K562 (cell line): ENCODE measurements around the gene TKTL1. TPM values are rescaled to one million over a fixed set of nuclear protein-coding genes. Genes with fewer than 3 reads are reported as not detected.

Experiments used
- ATF7 ChIP-seq: fragments of 450-650 bp; IDR thresholded peaks from 2 replicates; pipeline ENCODE4 v1.7.1; 2014; ENCODE audit warnings: mild to moderate bottlenecking, moderate library complexity
- BCL6 ChIP-seq: fragments of 250-450 bp; sonication (Bioruptor Pico); IDR thresholded peaks from 2 replicates; pipeline ENCODE4 v1.4.0; 2020
- BRD9 ChIP-seq: fragments of 450-650 bp; IDR thresholded peaks from 2 replicates; pipeline ENCODE4 v1.6.1; 2018; ENCODE audit warnings: low read depth; ENCODE audit not compliant: partially characterized antibody
- C11orf30 ChIP-seq: fragments of 450-650 bp; IDR thresholded peaks from 2 replicates; pipeline ENCODE4 v1.6.1; 2016; ENCODE audit warnings: low read depth, mild to moderate bottlenecking
- ELK3 ChIP-seq: fragments of 450-650 bp; formaldehyde crosslinking; IDR thresholded peaks from 2 replicates; pipeline ENCODE4 v1.4.0; 2020; ENCODE audit warnings: mild to moderate bottlenecking
- EP400 ChIP-seq: fragments of 450-650 bp; IDR thresholded peaks from 2 replicates; pipeline ENCODE4 v1.6.1; 2017; ENCODE audit warnings: antibody characterized with exemption, mild to moderate bottlenecking, moderate library complexity
- GABPB1 ChIP-seq: sonication (generic); formaldehyde crosslinking; IDR thresholded peaks from 2 replicates; pipeline ENCODE4 v1.8.0; 2022; ENCODE audit warnings: mild to moderate bottlenecking, missing genetic modification reagents
- HMGN3 ChIP-seq: IDR thresholded peaks from 2 replicates; pipeline ENCODE4 v1.6.1; 2011; ENCODE audit warnings: borderline replicate concordance, low read depth, mild to moderate bottlenecking, mixed read lengths, low read length; ENCODE audit not compliant: insufficient read length; ENCODE audit errors: extremely low read depth
- JUNB ChIP-seq: fragments of 450-650 bp; formaldehyde crosslinking; conservative IDR thresholded peaks from 2 replicates; pipeline ENCODE4 v1.4.0; 2020; ENCODE audit warnings: mild to moderate bottlenecking
- KDM4B ChIP-seq, 2 experiments: fragments of 450-650 bp in 1 of 2; sonication (generic) in 1 of 2; IDR thresholded peaks; 2 replicates each; pipeline ENCODE4 v1.6.1; 2016 to 2017; ENCODE audit warnings: borderline replicate concordance in 2 of 2, antibody characterized with exemption in 1 of 2, low read depth in 1 of 2, mild to moderate bottlenecking in 1 of 2
- KDM5B ChIP-seq: fragments of 200-600 bp; sonication (generic); IDR thresholded peaks from 2 replicates; pipeline ENCODE4 v1.6.1; 2012; ENCODE audit warnings: low read depth, mild to moderate bottlenecking, moderate library complexity, low read length, control low read depth, inconsistent platforms; ENCODE audit not compliant: insufficient replicate concordance
- MAZ ChIP-seq, 2 experiments: fragments of 450-650 bp in 1 of 2; sonication (generic) in 1 of 2; formaldehyde crosslinking; IDR thresholded peaks in 1 of 2; conservative IDR thresholded peaks in 1 of 2; 2 replicates each; pipeline versions ENCODE4 v1.4.0 to v1.5.0; 2020; ENCODE audit warnings: mild to moderate bottlenecking in 1 of 2, missing genetic modification reagents in 1 of 2
- MLLT1 ChIP-seq, 2 experiments: fragments of 450-650 bp; IDR thresholded peaks; 2 replicates each; pipeline ENCODE4 v1.6.1; 2016
- NFE2 ChIP-seq: IDR thresholded peaks from 2 replicates; pipeline ENCODE4 v1.6.1; 2014; ENCODE audit warnings: antibody characterized with exemption, low read depth
- PRDM10 ChIP-seq: fragments of 450-650 bp; IDR thresholded peaks from 2 replicates; pipeline ENCODE4 v1.6.1; 2018; ENCODE audit not compliant: partially characterized antibody
- SMAD4 ChIP-seq: fragments of 250-450 bp; sonication (Bioruptor Pico); conservative IDR thresholded peaks from 2 replicates; pipeline ENCODE4 v1.8.0; 2021; ENCODE audit warnings: inconsistent platforms, mild to moderate bottlenecking, moderate library complexity
- SP2 ChIP-seq: IDR thresholded peaks from 2 replicates; pipeline ENCODE4 v1.6.1; 2011; ENCODE audit warnings: mild to moderate bottlenecking, low read depth, low read length, moderate library complexity; ENCODE audit not compliant: poor library complexity, severe bottlenecking; ENCODE audit errors: extremely low read depth
- ZBED1 ChIP-seq: IDR thresholded peaks from 2 replicates; pipeline ENCODE4 v1.6.1; 2014
- ZNF280B ChIP-seq: fragments of 250-450 bp; sonication (Bioruptor Pico); IDR thresholded peaks from 2 replicates; pipeline ENCODE4 v1.5.1; 2021; ENCODE audit warnings: mild to moderate bottlenecking
- polyA plus RNA-seq, 8 experiments: library from polyadenylated mRNA; depleted of rRNA in 4 of 8; stranded (reverse) in 5 of 8; unstranded in 3 of 8; fragments of >200 nt; fragmentation: Nextera tagmentation in 2 of 8; fragmentation: Illumina TruSeq in 1 of 8; extraction: Ambion mirVana in 2 of 8; extraction: Trizol in 1 of 8; gene quantifications; 2 replicates each; pipeline versions ENCODE4 v1.2.1 to v1.2.3, GENCODE V29; 2011 to 2014; ENCODE audit warnings: inconsistent platforms in 1 of 8, missing spikeins in 1 of 8
- total RNA-seq, 7 experiments: library from RNA; depleted of rRNA in 6 of 7; stranded (reverse); fragments of >200 nt in 6 of 7; fragmentation: Illumina TruSeq in 2 of 7; extraction: Trizol in 2 of 7; gene quantifications; 2 replicates each; pipeline versions ENCODE4 v1.2.1 to v1.2.3, GENCODE V29; 2011 to 2021; ENCODE audit warnings: low replicate concordance in 1 of 7

TKTL1 gene
- total and polyA plus RNA-seq, 9 of the 15 experiments (the other 6 are each of a cell fraction or from before 2014, with no cell fraction given) = 0.18 to 0.71 (median 0.38) TPM

GRCh38 chrX:154369449-154370299 lies 74.1 kb downstream of the TKTL1 start (continued):
- TF ChIP-seq ZNF280B = no peak
- TF ChIP-seq NFE2 = peak; percentile 92
- TF ChIP-seq ZBED1 = peak; percentile 22; the same call in 1 of the 2 replicates
- no peak for TF ChIP-seq SP2
- TF ChIP-seq SMAD4 (CRISPR knock-in tag) = peak; percentile 72
- peak; percentile 14 for TF ChIP-seq PRDM10
- peak; percentile 4 for TF ChIP-seq HMGN3
- TF ChIP-seq ATF7 = peak; percentile 33; the same call in 1 of the 2 replicates
- TF ChIP-seq MLLT1 (IDR thresholded peaks at IDR 0.05) = peak in 1 of 2 experiments; percentile 54; a peak in 1 of 4 replicates
- peak in 1 of 2 experiments; percentile 96; a peak in 2 of 4 replicates for TF ChIP-seq KDM4B (IDR thresholded peaks at IDR 0.05; ENCODE audit: borderline replicate concordance in 2 of 2, low read depth in 1 of 2)
- TF ChIP-seq BCL6 (CRISPR knock-in tag) = no peak
- no peak for TF ChIP-seq ELK3
- peak; percentile 75 for TF ChIP-seq BRD9
- peak; percentile 69; the same call in 1 of the 2 replicates for TF ChIP-seq GABPB1 (CRISPR knock-in tag)
- TF ChIP-seq JUNB (CRISPR knock-in tag) = no peak
- TF ChIP-seq KDM5B = peak; percentile 76
- peak; percentile 21 to 41; a peak in 3 of 4 replicates for TF ChIP-seq MAZ (CRISPR knock-in tag; conservative IDR thresholded peaks at IDR 0.05 in 1 of 2, IDR thresholded peaks at IDR 0.05 in 1 of 2)
- peak; percentile 60 for TF ChIP-seq EP400
- TF ChIP-seq C11orf30 = peak; percentile 81
